ENCODE data around the gene SPATA33.

- TF ChIP-seq ZNF274 (IDR thresholded peaks at IDR 0.05; ENCODE audit: low read depth, low read length) (no peak), YY1 (IDR thresholded peaks at IDR 0.05; ENCODE audit: insufficient read depth, insufficient read length) (no peak), SUZ12 (IDR thresholded peaks at IDR 0.05; ENCODE audit: extremely low read depth, insufficient read depth, insufficient read length) (no peak)
These were observed 16.0 kb upstream of the SPATA33 start for GRCh38 chr16:89641458-89642119.
